Testis (tissue), 3 donors: ENCODE data around the gene RNF212. TPM values are rescaled to one million over a fixed set of nuclear protein-coding genes. Genes with fewer than 3 reads are reported as not detected.

Experiments
- DNase-seq: peaks from one replicate; pipeline ENCODE4 v3.0.0-alpha.2; 2019
- H3K27ac ChIP-seq, 2 donors: fragments of 200-600 bp; sonication (generic); one replicate each; pipeline ENCODE4 v1.5.1; 2019
- H3K27me3 ChIP-seq: fragments of 200-600 bp; sonication (generic); one replicate; pipeline ENCODE4 v1.5.1; 2019
- H3K36me3 ChIP-seq: fragments of 200-600 bp; sonication (generic); one replicate; pipeline ENCODE4 v1.5.1; 2017; ENCODE audit warnings: low read depth; ENCODE audit errors: missing control alignments
- H3K4me1 ChIP-seq: fragments of 200-600 bp; sonication (generic); one replicate; pipeline ENCODE4 v1.5.1; 2019
- H3K4me3 ChIP-seq, 2 donors: fragments of 200-600 bp; sonication (generic); one replicate each; pipeline ENCODE4 v1.5.1; 2017 to 2019
- H3K9me3 ChIP-seq: fragments of 200-600 bp; sonication (generic); one replicate; pipeline ENCODE4 v1.5.1; 2017
- POLR2A ChIP-seq: fragments of 450-650 bp; IDR thresholded peaks from one replicate; pipeline ENCODE4 v1.6.1; 2017; ENCODE audit warnings: antibody characterized with exemption, mild to moderate bottlenecking, moderate library complexity
- WGBS, 2 donors: methylation state at CpG; one replicate each; pipeline ENCODE4 v1.1.5; 2018; 5-methylcytosine and 5-hydroxymethylcytosine counted together
- intact Hi-C: fragments of 100-400 bp; cut with DNase I; formaldehyde crosslinking; loops from one replicate; pipeline ENCODE4 v1.15.1; 2023; ENCODE audit warnings: low total_unique reads
- polyA plus RNA-seq: library from polyadenylated mRNA; stranded (reverse); fragments of 350-450 nt; fragmentation: Illumina TruSeq; extraction: RNeasy Lipid Tissue Mini Kit (QIAGEN cat#74804); gene quantifications from one replicate; pipeline ENCODE4 v1.2.3, GENCODE V29; 2014; ENCODE audit warnings: low read depth, low replicate concordance; ENCODE audit not compliant: insufficient read depth
- total RNA-seq, 2 donors: library from RNA; depleted of rRNA; stranded (reverse); fragments of >200 nt; gene quantifications; one replicate each; pipeline ENCODE4 v1.2.3, GENCODE V29; 2016
- TF ChIP-seq, protein P1 (sequence below), 3 experiments: fragments of 450-650 bp in 2 of 3; fragments of 200-600 bp in 1 of 3; sonication (generic) in 1 of 3; IDR thresholded peaks; one replicate each; pipeline ENCODE4 v1.5.1; 2016 to 2019; ENCODE audit warnings: antibody characterized with exemption in 3 of 3, mild to moderate bottlenecking in 2 of 3, moderate library complexity in 1 of 3

The RNF212 gene
- total and polyA plus RNA-seq, 3 donors from 2014 or later = 21.0 to 40.3 (median 33.6) TPM

DNA sequence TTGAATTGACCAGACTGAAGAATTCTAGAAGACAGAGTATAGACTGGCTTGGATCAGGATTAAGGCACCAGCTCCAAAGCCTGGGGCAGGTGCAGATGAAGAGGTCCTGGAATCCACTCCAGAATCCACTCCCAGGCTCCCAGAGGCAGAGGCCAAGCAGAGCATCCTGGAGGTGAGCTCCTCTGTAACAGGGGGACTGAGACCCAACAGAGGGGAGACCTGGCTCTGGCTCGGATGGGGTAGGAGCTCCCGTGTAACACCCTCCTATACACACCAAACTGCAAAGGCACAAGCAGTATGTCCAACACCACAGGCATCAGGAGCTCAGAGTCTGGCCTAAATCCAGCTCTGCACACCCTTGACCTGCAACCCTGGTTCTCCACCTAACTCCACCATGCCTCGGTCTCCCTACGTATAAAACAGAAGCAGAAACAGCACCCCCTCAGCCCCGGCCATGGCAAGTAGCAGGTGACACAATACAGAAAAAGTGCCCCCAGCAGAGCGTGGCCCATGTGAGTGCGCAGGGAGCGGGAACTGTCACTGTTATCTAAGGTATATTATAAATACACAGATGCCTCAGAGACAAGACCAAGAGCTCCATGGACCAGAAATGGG lies 14.9 kb downstream of the RNF212 start:
- intact Hi-C loops = no loop called here
- WGBS, 2 donors = 94 to 97% methylated on average over 8 of the region's 8 CpGs

DNA sequence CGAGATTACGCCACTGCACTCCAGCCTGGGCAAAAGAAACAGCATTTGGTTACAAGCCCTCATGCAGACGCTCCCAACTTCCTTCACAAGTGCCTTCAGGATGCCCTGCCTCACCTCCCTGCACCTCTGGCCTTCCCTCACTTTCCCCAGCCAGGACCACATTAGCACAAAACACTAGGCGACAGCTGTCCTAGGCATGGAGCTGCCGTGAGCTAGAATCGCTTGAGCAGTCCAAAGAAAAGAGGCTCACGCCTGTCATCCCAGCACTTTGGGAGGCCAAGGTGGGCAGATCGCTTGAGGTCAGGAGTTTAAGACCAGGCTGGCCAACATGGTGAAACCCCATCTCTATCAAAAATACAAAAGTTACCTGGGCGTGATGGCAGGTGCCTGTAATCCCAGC lies 15.8 kb downstream of the RNF212 start:
- H3K4me3 ChIP-seq = no peak overlapping the region
- 81 to 90% methylated on average over 5 to 9 of the region's 9 CpGs for WGBS, 2 donors
- no peaks in the 10 kb centered on the region for H3K36me3 ChIP-seq
- H3K27me3 ChIP-seq = no peaks in the 10 kb centered on the region
- DNase-seq = no peak
- TF ChIP-seq, protein P1, sequence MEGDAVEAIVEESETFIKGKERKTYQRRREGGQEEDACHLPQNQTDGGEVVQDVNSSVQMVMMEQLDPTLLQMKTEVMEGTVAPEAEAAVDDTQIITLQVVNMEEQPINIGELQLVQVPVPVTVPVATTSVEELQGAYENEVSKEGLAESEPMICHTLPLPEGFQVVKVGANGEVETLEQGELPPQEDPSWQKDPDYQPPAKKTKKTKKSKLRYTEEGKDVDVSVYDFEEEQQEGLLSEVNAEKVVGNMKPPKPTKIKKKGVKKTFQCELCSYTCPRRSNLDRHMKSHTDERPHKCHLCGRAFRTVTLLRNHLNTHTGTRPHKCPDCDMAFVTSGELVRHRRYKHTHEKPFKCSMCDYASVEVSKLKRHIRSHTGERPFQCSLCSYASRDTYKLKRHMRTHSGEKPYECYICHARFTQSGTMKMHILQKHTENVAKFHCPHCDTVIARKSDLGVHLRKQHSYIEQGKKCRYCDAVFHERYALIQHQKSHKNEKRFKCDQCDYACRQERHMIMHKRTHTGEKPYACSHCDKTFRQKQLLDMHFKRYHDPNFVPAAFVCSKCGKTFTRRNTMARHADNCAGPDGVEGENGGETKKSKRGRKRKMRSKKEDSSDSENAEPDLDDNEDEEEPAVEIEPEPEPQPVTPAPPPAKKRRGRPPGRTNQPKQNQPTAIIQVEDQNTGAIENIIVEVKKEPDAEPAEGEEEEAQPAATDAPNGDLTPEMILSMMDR (IDR thresholded peaks at IDR 0.05) = no peak
- no peak for TF ChIP-seq POLR2A
- H3K27ac ChIP-seq = no peak overlapping the region
- no peaks in the 10 kb centered on the region for H3K9me3 ChIP-seq
- no peaks in the 10 kb centered on the region for H3K4me1 ChIP-seq
- intact Hi-C loops = no loop called here

More for the DNA sequence above, 14.9 kb downstream of the RNF212 start:
- Histone ChIP-seq H3K4me1 (no peaks in the 10 kb centered on the region), H3K4me3 (no peak overlapping the region), H3K27me3 (no peaks in the 10 kb centered on the region), H3K36me3 (no peaks in the 10 kb centered on the region), H3K9me3 (no peaks in the 10 kb centered on the region), H3K27ac (no peak overlapping the region)
- no peak for DNase-seq
- TF ChIP-seq POLR2A = no peak
- TF ChIP-seq, protein P1 (IDR thresholded peaks at IDR 0.05) = no peak

DNA sequence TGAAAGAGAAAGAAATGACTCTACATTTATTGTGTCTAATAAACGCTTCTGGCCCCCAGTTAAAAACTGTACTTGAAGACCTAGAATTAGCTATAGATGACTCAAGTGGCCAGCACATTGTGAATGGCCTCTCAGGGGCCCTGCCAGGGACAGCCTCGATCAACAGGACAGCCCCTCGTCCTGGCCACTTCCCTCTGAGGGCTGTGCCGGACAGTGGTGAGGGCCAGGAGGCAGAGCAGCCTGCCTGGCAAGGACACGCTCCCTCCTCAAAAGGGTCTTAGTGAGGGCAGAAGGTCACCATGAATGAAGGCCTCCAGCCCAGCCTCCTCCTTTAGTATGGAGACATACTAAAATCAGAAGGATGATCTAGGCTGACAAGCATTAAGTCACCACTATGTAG lies 16.5 kb downstream of the RNF212 start:
- Histone ChIP-seq H3K4me1 (no peaks in the 10 kb centered on the region), H3K27me3 (no peaks in the 10 kb centered on the region), H3K36me3 (no peaks in the 10 kb centered on the region), H3K27ac (no peak overlapping the region), H3K9me3 (no peaks in the 10 kb centered on the region), H3K4me3 (no peak overlapping the region)
- 93 to 98% methylated on average over 4 to 5 of the region's 5 CpGs for WGBS, 2 donors
- intact Hi-C loops = no loop called here
- DNase-seq = no peak
- TF ChIP-seq, protein P1 (IDR thresholded peaks at IDR 0.05) = no peak
- TF ChIP-seq POLR2A = no peak

DNA sequence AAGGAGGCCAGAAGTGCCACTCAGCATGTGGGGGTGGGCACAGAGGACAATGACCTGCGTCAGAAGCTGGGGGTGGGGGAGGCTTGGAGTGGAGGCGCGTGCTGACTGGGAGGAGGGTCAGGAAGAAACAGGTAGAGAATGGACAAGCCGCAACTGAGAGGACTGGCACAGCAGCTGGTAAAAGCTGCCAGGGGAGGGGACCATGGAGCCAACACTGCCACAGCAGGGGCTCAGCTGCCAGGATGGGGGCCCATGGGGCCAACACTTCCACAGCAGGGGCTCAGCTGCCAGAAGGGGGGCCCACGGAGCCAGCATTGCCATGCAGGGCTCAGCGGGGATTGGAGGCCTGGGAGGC lies 19.1 kb downstream of the RNF212 start:
- WGBS, 2 donors = 61 to 70% methylated on average over 4 to 6 of the region's 6 CpGs
- TF ChIP-seq, protein P1 (IDR thresholded peaks at IDR 0.05) = no peak
- TF ChIP-seq POLR2A = no peak
- Histone ChIP-seq H3K4me3 (no peak overlapping the region), H3K27me3 (no peaks in the 10 kb centered on the region), H3K4me1 (no peaks in the 10 kb centered on the region), H3K36me3 (no peaks in the 10 kb centered on the region), H3K27ac (no peak overlapping the region), H3K9me3 (no peaks in the 10 kb centered on the region)
- intact Hi-C loops = no loop called here
- no peak for DNase-seq
